ENCODE results near the gene RIMKLB. TPM values are rescaled to one million over a fixed set of nuclear protein-coding genes. Genes with fewer than 3 reads are reported as not detected.

Gene RIMKLB
- total RNA-seq, 4 donors from 2014 or later = 2.0 to 20.8 (median 7.2) TPM

DNA sequence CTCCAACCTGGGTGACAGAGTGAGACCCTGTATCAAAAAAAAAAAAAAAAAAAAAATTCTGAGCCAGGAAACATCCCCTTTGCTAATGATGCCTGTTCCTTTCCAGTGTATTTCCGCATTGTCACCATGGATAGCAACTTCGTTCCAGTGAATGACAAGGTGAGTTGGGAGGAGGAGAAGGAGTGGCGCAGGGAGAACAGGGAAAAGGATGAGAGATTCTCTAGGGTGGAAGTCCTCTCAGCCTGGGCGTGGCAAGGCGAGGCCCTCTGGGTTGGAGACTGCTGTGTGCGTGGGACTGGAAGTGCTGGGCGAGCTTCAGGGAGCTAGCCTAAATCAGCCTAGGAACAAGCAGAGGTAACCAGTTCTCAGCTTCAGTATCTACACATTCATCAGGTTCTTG is 131.8 kb downstream of the RIMKLB start:
- WGBS, 2 donors (ENCODE audit: low coverage in 1 of 2) = 70 to 83% methylated on average over 2 to 7 of the region's 7 CpGs
- in situ Hi-C loops (cut with MboI; ENCODE audit: low pct_ligation_motif_present in 1 of 4, low pct_unique_long_range_greater_than_20kb in 1 of 4, low sequenced_read_pairs in 3 of 4) = no loop called here
- no peaks in the 10 kb centered on the region for H3K36me3 ChIP-seq

DNA sequence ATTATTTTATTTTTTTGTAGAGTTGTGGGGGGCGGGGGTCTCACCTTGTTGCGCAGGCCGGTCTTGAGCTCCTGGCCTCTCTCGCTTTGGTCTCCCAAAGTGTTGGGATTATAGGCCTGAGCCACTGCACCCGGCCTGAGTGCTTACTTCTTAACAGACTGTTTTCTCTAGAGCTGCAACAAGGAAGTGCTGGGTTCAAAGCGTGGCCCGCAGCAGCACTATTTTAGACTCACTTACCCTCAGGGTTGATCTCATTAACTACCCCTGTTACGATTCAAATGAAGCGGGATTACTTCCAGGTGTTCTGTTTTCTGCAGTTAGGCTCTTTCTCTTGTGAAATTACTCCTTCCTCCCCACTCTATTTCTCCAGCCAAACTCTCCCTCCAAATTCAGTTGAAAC is 133.3 kb downstream of the RIMKLB start:
- Histone ChIP-seq H3K9me3 (no peaks in the 10 kb centered on the region), H3K27me3 (no peaks in the 10 kb centered on the region), H3K4me1 (no peaks in the 10 kb centered on the region), H3K27ac (no peak overlapping the region), H3K4me3 (no peak overlapping the region), H3K36me3 (no peaks in the 10 kb centered on the region)
- TF ChIP-seq POLR2A (IDR thresholded peaks at IDR 0.05) = no peak
- TF ChIP-seq EP300 (IDR thresholded peaks at IDR 0.05; ENCODE audit: low read depth) = no peak
- no peak for TF ChIP-seq POLR2AphosphoS5 (IDR thresholded peaks at IDR 0.05)
- TF ChIP-seq, protein P1, sequence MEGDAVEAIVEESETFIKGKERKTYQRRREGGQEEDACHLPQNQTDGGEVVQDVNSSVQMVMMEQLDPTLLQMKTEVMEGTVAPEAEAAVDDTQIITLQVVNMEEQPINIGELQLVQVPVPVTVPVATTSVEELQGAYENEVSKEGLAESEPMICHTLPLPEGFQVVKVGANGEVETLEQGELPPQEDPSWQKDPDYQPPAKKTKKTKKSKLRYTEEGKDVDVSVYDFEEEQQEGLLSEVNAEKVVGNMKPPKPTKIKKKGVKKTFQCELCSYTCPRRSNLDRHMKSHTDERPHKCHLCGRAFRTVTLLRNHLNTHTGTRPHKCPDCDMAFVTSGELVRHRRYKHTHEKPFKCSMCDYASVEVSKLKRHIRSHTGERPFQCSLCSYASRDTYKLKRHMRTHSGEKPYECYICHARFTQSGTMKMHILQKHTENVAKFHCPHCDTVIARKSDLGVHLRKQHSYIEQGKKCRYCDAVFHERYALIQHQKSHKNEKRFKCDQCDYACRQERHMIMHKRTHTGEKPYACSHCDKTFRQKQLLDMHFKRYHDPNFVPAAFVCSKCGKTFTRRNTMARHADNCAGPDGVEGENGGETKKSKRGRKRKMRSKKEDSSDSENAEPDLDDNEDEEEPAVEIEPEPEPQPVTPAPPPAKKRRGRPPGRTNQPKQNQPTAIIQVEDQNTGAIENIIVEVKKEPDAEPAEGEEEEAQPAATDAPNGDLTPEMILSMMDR (IDR thresholded peaks at IDR 0.05) = no peak
- intact Hi-C loops (cut with DNase I; ENCODE audit: low total_unique reads) (no loop called here), in situ Hi-C loops (cut with MboI; ENCODE audit: low pct_ligation_motif_present in 1 of 4, low pct_unique_long_range_greater_than_20kb in 1 of 4, low sequenced_read_pairs in 3 of 4) (no loop called here)
- 91 to 100% methylated on average over 1 to 9 of the region's 9 CpGs for WGBS, 2 donors (ENCODE audit: low coverage in 1 of 2)
- no peak for DNase-seq

More for the DNA sequence above, 131.8 kb downstream of the RIMKLB start:
- Histone ChIP-seq H3K4me3 (no peak overlapping the region), H3K9me3 (no peaks in the 10 kb centered on the region), H3K27me3 (no peaks in the 10 kb centered on the region), H3K27ac (no peak overlapping the region), H3K4me1 (no peaks in the 10 kb centered on the region)
- TF ChIP-seq, protein P1 (IDR thresholded peaks at IDR 0.05) = no peak
- TF ChIP-seq POLR2A (IDR thresholded peaks at IDR 0.05) (no peak), POLR2AphosphoS5 (IDR thresholded peaks at IDR 0.05) (no peak), EP300 (IDR thresholded peaks at IDR 0.05; ENCODE audit: low read depth) (no peak)
- DNase-seq = no peak
- intact Hi-C loops (cut with DNase I; ENCODE audit: low total_unique reads) = no loop called here

DNA sequence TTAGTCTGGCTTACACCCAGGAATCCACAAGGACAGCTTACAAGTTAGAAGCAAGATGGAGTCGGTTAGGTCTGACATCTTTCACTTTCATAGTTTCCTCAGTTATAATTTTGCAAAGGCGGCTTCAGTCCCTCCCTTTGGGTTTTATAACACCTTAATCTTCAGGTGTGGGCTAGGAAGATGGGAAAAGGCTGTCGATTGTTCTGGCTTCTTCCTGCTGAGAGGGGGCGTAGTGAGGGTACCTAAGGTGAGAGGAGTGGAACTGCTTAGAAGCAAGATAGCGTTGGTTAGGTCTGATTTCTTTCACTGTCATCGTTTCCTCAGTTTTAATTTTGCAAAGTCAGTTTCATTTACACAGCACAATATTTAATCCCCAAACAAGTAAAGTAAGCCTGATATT is 134.7 kb downstream of the RIMKLB start:
- Histone ChIP-seq H3K27me3 (no peaks in the 10 kb centered on the region), H3K9me3 (no peaks in the 10 kb centered on the region), H3K4me3 (no peak overlapping the region), H3K27ac (no peak overlapping the region), H3K4me1 (no peaks in the 10 kb centered on the region), H3K36me3 (no peaks in the 10 kb centered on the region)
- in situ Hi-C loops (cut with MboI; ENCODE audit: low pct_ligation_motif_present in 1 of 4, low pct_unique_long_range_greater_than_20kb in 1 of 4, low sequenced_read_pairs in 3 of 4) = no loop called here
- intact Hi-C loops (cut with DNase I; ENCODE audit: low total_unique reads) = no loop called here
- 77 to 79% methylated on average over 6 of the region's 6 CpGs for whole genome bisulfite sequencing, 2 donors (ENCODE audit: low coverage in 1 of 2)
- DNase-seq = no peak
- TF ChIP-seq EP300 (IDR thresholded peaks at IDR 0.05; ENCODE audit: low read depth) (no peak), POLR2AphosphoS5 (IDR thresholded peaks at IDR 0.05) (no peak), POLR2A (IDR thresholded peaks at IDR 0.05) (no peak)
- TF ChIP-seq, protein P1 (IDR thresholded peaks at IDR 0.05) = no peak

Other genes starting within 250 kb of the RIMKLB start
- gene CLEC6A, start 242.0 kb upstream of the RIMKLB start, total RNA-seq = not detected
- not detected for gene CLEC4D, start 184.5 kb upstream of the RIMKLB start, total RNA-seq
- gene CLEC4E, start 157.1 kb upstream of the RIMKLB start, total RNA-seq = 1 to 10 TPM in 1 of 4 donors, under 1 TPM in 1, not detected in 2; 0.96 to 5.4 TPM
- not detected for gene AICDA, start 85.1 kb upstream of the RIMKLB start, total RNA-seq
- 10 to 100 TPM; 16.9 to 32.8 (median 22.0) TPM for gene MFAP5, start 35.2 kb upstream of the RIMKLB start, total RNA-seq
- not detected for gene A2ML1, start 124.6 kb downstream of the RIMKLB start, total RNA-seq
- 10 to 100 TPM in 3 of 4 donors, 1 to 10 TPM in 1; 9.3 to 23.6 (median 15.3) TPM for gene PHC1, start 216.5 kb downstream of the RIMKLB start, total RNA-seq

Data from transverse colon (tissue), 4 donors.